ENCODE results near the gene DENND2A. TPM values are rescaled to one million over a fixed set of nuclear protein-coding genes. Genes with fewer than 3 reads are reported as not detected.

Gene DENND2A
- total and polyA plus RNA-seq, 2 of the 4 experiments (the other 2 are of a cell fraction), result 7.5 to 10.3 TPM

DNA sequence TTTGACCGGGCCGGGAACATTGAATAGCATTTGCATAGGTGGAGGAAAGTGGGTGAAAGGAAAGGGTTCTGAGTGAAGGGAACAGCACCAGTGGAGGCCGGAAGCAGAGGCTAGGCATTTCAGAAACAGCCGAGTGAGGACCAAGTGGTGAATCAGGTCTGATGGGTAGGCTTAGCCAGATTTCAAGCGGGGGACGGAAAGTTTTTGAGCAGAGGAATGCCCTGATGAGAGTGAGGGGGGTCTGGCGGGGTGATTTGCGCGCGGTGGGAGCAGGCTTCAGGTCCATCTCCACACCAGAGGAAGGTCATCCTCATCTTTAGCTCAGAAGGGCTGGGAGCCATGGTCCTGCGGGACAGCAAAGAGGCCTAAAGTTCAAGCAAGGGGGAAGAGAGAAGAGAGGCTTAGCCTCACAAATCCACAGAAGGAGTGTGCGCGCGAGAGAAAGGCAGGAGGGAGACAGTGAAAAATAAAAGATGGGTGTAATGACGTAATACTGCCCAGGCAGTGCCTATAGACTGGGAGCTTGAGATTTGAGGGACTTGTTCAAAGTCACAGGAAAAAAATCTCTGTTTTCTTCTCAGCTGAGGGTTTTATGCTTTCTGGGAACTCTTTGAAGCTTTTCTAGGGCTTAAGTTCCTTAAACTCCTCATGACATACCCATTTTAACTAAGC, 1.0 kb upstream of the DENND2A start:
- Histone ChIP-seq H4K8ac (ENCODE audit: low read depth in 2 of 2, low read length in 2 of 2) (peak overlapping the region in 1 of 2 experiments; percentile 76; a peak in 2 of 4 replicates), H3K4me1 (ENCODE audit: control insufficient read depth, insufficient read depth, low read length) (peaks cover 15% of the 10 kb centered on the region), H3K4ac (ENCODE audit: low read depth, low read length) (peak overlapping the region; percentile 65), H3K4me3 (ENCODE audit: insufficient read depth, low read depth, low read length) (no peak overlapping the region), H3K36me3 (ENCODE audit: control insufficient read depth, insufficient read depth, low read length) (no peaks in the 10 kb centered on the region), H3K56ac (ENCODE audit: extremely low read depth, insufficient read depth, low read length) (no peak overlapping the region), H3K27me3 (ENCODE audit: control insufficient read depth, insufficient read depth, low read length) (no peaks in the 10 kb centered on the region), H3K9ac (ENCODE audit: low read depth, low read length) (no peak overlapping the region), H2BK15ac (ENCODE audit: low read depth, low read length) (peak overlapping the region; percentile 4; the same call in 1 of the 3 replicates), H3K27ac (ENCODE audit: insufficient read depth, low read length) (no peak overlapping the region), H3K9me1 (ENCODE audit: insufficient read depth, low read length) (peaks cover 6% of the 10 kb centered on the region; the same call in 1 of the 2 replicates), H3K79me1 (ENCODE audit: low read depth in 1 of 2, low read length in 2 of 2) (peaks cover 4 to 36% of the 10 kb centered on the region in 2 experiments; a peak in 3 of 4 replicates), H3K14ac (replicated peaks; ENCODE audit: low read depth, low read length) (peak overlapping the region; percentile 49; the same call in 1 of the 2 replicates), H2AFZ (replicated peaks; ENCODE audit: low read length, poor library complexity) (peak overlapping the region; percentile 94), H3K9me3 (ENCODE audit: control insufficient read depth, insufficient read depth, low read length) (no peaks in the 10 kb centered on the region), H3K4me2 (ENCODE audit: low read depth, low read length) (no peak overlapping the region; the same call in 1 of the 2 replicates), H3K23ac (ENCODE audit: low read depth, low read length) (peak overlapping the region; percentile 36; the same call in 1 of the 2 replicates), H2AK5ac (ENCODE audit: low read depth, low read length) (peak overlapping the region; percentile 90), H2AK9ac (replicated peaks; ENCODE audit: low read depth, low read length, poor library complexity) (peak overlapping the region; percentile 91), H2BK120ac (ENCODE audit: low read depth, low read length) (peak overlapping the region; percentile 68; the same call in 1 of the 2 replicates), H2BK20ac (ENCODE audit: low read depth, low read length) (peak overlapping the region; percentile 44), H4K5ac (ENCODE audit: low read depth, low read length) (no peak overlapping the region), H4K91ac (ENCODE audit: insufficient read depth, low read depth, low read length) (peak overlapping the region; percentile 59), H2BK5ac (ENCODE audit: low read depth, low read length, poor library complexity, severe bottlenecking) (no peak overlapping the region), H4K20me1 (ENCODE audit: insufficient read depth, low read length) (peaks cover 12% of the 10 kb centered on the region; the same call in 1 of the 2 replicates), H3K18ac (ENCODE audit: low read depth, low read length) (no peak overlapping the region)
- no TSS peak for BruUV-seq (replicated peaks)
- ATAC-seq (ENCODE audit: low read depth), result no peak
- no peak for DNase-seq
- CTCF ChIA-PET, result no interaction called here
- in situ Hi-C loops (cut with MboI; ENCODE audit: low sequenced_read_pairs), result no loop called here
- intact Hi-C loops (cut with micrococcal nuclease), result no loop called here
- POLR2A ChIA-PET (ENCODE audit: unreplicated experiment), result interaction anchor here (1.1 kb wide), 1 partner anchor 15 kb away, joined by 15 read pairs; no protein-coding TSS in a partner anchor
- TF ChIP-seq MAZ (IDR thresholded peaks at IDR 0.05; ENCODE audit: borderline replicate concordance, low read depth, low read length) (no peak), CEBPB (IDR thresholded peaks at IDR 0.05; ENCODE audit: low read depth, low read length) (0 out of 2 replicates have a peak, but pooled peaks have one; percentile 12)
- WGBS, 2 experiments (ENCODE audit: extremely low coverage in 2 of 2, insufficient read length in 1 of 2), result 58% methylated on average over 8 of the region's 15 CpGs; no CpG with 5 or more reads in 1 of the 2 experiments
- dilution Hi-C loops (cut with HindIII; ENCODE audit: low sequenced_read_pairs, unreplicated experiment), result no loop called here

Measured in IMR-90 (cell line).